ENCODE results near the gene ADH1A. TPM values are rescaled to one million over a fixed set of nuclear protein-coding genes. Genes with fewer than 3 reads are reported as not detected.

ADH1A gene
- total and polyA plus RNA-seq, 9 of the 15 experiments (the other 6 are each of a cell fraction or from before 2014, with no cell fraction given) = not detected

DNA sequence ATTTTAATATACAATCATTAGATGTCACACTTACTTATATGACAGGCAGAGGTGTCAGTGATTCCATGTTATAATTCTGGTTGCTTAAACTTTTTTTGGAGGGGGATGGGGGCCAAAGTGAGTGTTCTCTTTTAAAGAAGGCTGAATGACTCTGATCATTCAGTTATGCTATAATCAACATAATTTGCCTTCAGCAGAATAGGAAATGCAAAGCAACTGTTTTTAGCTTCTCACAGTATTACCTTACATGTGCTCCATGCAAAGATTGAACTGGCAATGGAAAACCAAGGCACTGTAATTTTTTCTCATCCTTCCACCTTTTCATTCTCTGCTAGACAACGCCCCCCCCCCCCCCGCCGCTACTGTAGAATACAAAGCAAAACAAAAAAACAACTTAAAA lies 48.4 kb upstream of the ADH1A start (continued):
- TF ChIP-seq ZBTB12 (CRISPR knock-in tag; IDR thresholded peaks at IDR 0.05) = no peak

DNA sequence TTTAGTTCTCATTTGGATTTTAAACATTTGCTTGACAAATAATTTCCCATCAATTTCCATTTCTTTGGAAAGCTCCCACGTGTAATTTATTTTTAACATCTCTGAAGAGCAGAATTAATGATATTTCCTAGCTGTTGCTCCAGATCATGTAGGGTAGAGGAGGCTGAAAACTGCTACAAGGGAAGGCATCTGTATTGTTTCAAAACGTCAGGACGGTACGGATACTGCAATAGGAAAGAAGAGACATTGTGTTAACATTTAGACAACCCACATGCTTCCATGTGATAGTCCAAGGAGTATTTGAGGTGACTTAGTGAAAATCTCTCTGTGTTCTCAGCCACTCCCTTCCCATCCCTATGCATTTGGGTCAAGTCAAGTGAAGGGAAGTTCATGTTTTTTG lies 45.8 kb upstream of the ADH1A start:
- DNase-seq (ENCODE audit: extremely low read depth in 1 of 4, low spot score in 3 of 4) = no peak
- no peaks in the 10 kb centered on the region for H3K9me1 ChIP-seq (ENCODE audit: control insufficient read depth, insufficient read depth, low read length)
- no peak overlapping the region for H3K27ac ChIP-seq (ENCODE audit: extremely low read depth, low read depth, low read length)
- ChIA-PET CTCF (ENCODE audit: low intra/inter-chr PET ratio) (no interaction called here), POLR2A (no interaction called here)
- H3K27me3 ChIP-seq (ENCODE audit: control insufficient read depth in 2 of 2, insufficient read depth in 2 of 2, low read length in 2 of 2) = no peaks in the 10 kb centered on the region
- FAIRE-seq = no peak
- no peak overlapping the region for H3K9ac ChIP-seq (ENCODE audit: insufficient read depth in 1 of 2, low read depth in 2 of 2, low read length in 2 of 2)
- H3K4me2 ChIP-seq (ENCODE audit: insufficient read depth, low read length) = no peak overlapping the region
- no peaks in the 10 kb centered on the region for H4K20me1 ChIP-seq (replicated peaks; ENCODE audit: control insufficient read depth, insufficient read depth, low read length)
- no peak overlapping the region for H2AFZ ChIP-seq (ENCODE audit: low read depth, low read length)
- 1% methylated on average over 4 of the region's 4 CpGs for WGBS (ENCODE audit: insufficient coverage, low coverage, missing lambda C conversion rate)
- in situ Hi-C loops (cut with MboI) = no loop called here
- H3K79me2 ChIP-seq (ENCODE audit: control insufficient read depth, insufficient read depth, low read length) = no peaks in the 10 kb centered on the region
- no peaks in the 10 kb centered on the region for H3K4me1 ChIP-seq (replicated peaks in 1 of 2; ENCODE audit: control insufficient read depth in 2 of 2, insufficient read depth in 2 of 2, low read length in 2 of 2)
- H3K36me3 ChIP-seq (ENCODE audit: control insufficient read depth, insufficient read depth, low read length) = no peaks in the 10 kb centered on the region
- no peak for ATAC-seq
- intact Hi-C loops (cut with micrococcal nuclease) = no loop called here
- no peaks in the 10 kb centered on the region for H3K9me3 ChIP-seq (replicated peaks; ENCODE audit: control insufficient read depth, insufficient read depth, low read depth, low read length)
- BruUV-seq (replicated peaks) = no TSS peak
- H3K4me3 ChIP-seq = no peak overlapping the region
- TF ChIP-seq PHF21A (IDR thresholded peaks at IDR 0.05; ENCODE audit: borderline replicate concordance, low read depth) = no peak
- TF ChIP-seq HLTF (IDR thresholded peaks at IDR 0.05) = no peak
- TF ChIP-seq HMGN3 (IDR thresholded peaks at IDR 0.05; ENCODE audit: borderline replicate concordance, extremely low read depth, insufficient read length, low read depth, low read length) = no peak
- no peak for TF ChIP-seq HOXB6 (CRISPR knock-in tag; IDR thresholded peaks at IDR 0.05; ENCODE audit: borderline replicate concordance)
- TF ChIP-seq TCF7 (IDR thresholded peaks at IDR 0.05; ENCODE audit: borderline replicate concordance) = no peak
- TF ChIP-seq IRF2 (CRISPR knock-in tag; IDR thresholded peaks at IDR 0.05) = no peak
- TF ChIP-seq CBX3 (IDR thresholded peaks at IDR 0.05; ENCODE audit: borderline replicate concordance in 1 of 2, low read length in 2 of 2) = no peak
- TF ChIP-seq, protein P1, sequence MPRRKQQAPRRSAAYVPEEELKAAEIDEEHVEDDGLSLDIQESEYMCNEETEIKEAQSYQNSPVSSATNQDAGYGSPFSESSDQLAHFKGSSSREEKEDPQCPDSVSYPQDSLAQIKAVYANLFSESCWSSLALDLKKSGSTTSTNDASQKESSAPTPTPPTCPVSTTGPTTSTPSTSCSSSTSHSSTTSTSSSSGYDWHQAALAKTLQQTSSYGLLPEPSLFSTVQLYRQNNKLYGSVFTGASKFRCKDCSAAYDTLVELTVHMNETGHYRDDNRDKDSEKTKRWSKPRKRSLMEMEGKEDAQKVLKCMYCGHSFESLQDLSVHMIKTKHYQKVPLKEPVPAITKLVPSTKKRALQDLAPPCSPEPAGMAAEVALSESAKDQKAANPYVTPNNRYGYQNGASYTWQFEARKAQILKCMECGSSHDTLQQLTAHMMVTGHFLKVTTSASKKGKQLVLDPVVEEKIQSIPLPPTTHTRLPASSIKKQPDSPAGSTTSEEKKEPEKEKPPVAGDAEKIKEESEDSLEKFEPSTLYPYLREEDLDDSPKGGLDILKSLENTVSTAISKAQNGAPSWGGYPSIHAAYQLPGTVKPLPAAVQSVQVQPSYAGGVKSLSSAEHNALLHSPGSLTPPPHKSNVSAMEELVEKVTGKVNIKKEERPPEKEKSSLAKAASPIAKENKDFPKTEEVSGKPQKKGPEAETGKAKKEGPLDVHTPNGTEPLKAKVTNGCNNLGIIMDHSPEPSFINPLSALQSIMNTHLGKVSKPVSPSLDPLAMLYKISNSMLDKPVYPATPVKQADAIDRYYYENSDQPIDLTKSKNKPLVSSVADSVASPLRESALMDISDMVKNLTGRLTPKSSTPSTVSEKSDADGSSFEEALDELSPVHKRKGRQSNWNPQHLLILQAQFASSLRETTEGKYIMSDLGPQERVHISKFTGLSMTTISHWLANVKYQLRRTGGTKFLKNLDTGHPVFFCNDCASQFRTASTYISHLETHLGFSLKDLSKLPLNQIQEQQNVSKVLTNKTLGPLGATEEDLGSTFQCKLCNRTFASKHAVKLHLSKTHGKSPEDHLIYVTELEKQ (CRISPR knock-in tag; IDR thresholded peaks at IDR 0.05) = no peak
- TF ChIP-seq NR2F6 (CRISPR knock-in tag; IDR thresholded peaks at IDR 0.05) = no peak
- no peak for TF ChIP-seq ZNF696 (CRISPR knock-in tag; conservative IDR thresholded peaks at IDR 0.05)
- no peak for TF ChIP-seq ZFP30 (CRISPR knock-in tag; IDR thresholded peaks at IDR 0.05; ENCODE audit: borderline replicate concordance)
- TF ChIP-seq, protein P2, sequence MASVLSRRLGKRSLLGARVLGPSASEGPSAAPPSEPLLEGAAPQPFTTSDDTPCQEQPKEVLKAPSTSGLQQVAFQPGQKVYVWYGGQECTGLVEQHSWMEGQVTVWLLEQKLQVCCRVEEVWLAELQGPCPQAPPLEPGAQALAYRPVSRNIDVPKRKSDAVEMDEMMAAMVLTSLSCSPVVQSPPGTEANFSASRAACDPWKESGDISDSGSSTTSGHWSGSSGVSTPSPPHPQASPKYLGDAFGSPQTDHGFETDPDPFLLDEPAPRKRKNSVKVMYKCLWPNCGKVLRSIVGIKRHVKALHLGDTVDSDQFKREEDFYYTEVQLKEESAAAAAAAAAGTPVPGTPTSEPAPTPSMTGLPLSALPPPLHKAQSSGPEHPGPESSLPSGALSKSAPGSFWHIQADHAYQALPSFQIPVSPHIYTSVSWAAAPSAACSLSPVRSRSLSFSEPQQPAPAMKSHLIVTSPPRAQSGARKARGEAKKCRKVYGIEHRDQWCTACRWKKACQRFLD (CRISPR knock-in tag; IDR thresholded peaks at IDR 0.05) = no peak
- TF ChIP-seq HNRNPL (IDR thresholded peaks at IDR 0.05; ENCODE audit: low read depth, low read length) = no peak
